Coronary artery (tissue), 2 donors: ENCODE measurements around the gene TRAPPC5.

Experiments used
- DNase-seq: peaks from one replicate; pipeline ENCODE4 v3.0.0-alpha.2; 2017; ENCODE audit warnings: low spot score
- H3K27ac ChIP-seq, 2 donors: fragments of 200-600 bp; sonication (generic); one replicate each; pipeline ENCODE4 v1.5.1; 2016 to 2019
- H3K4me3 ChIP-seq: fragments of 200-600 bp; sonication (generic); 2 replicates; pipeline ENCODE4 v1.5.1; 2016; ENCODE audit warnings: mild to moderate bottlenecking, moderate library complexity
- TF ChIP-seq, protein P1 (sequence below): fragments of 200-600 bp; sonication (generic); IDR thresholded peaks from one replicate; pipeline ENCODE4 v1.5.1; 2019; ENCODE audit warnings: antibody characterized with exemption

TRAPPC5 gene

DNA sequence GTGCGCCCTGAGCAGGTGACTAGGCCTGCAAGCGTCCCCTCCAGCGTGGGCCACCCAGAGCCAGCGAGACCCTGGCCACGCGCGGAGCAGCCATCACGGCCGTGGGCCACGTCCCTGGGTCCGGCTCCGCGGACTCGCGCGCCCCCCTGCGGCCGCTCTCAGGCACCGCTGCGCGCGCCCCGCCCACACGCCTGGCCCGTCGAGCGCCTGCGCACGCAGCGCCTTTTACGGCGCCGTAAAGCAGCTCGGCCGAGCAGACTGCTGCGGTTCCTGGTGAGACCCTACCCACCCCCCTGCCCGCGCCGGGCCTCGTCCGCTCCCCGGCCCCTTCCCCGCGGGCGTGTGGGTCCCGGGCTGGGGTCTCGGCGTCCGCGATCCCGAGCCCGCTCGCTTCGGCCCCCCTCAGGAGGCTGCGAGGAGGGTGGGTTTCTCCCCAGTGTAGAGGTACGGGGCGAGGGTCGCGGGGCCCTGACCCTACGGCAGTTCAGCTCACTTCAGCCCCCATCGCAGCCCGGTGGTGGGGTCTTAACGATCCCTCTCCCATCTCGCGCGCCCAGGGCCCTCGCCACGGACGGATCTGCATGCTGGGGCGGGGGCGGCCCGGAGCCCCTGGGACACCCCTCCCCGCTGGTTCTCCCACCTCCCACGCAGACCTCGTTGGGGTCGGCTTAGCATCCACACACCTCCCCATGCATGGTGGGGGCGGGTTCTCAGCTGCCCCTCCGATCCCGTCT, at the start of gene TRAPPC5:
TRAPPC5 (plus strand) TSS at position 228 of the 734 bp plus-strand sequence. CDS start 1,421 bp downstream, outside the sequence.
- DNase-seq = peak; percentile 82
- TF ChIP-seq, protein P1, sequence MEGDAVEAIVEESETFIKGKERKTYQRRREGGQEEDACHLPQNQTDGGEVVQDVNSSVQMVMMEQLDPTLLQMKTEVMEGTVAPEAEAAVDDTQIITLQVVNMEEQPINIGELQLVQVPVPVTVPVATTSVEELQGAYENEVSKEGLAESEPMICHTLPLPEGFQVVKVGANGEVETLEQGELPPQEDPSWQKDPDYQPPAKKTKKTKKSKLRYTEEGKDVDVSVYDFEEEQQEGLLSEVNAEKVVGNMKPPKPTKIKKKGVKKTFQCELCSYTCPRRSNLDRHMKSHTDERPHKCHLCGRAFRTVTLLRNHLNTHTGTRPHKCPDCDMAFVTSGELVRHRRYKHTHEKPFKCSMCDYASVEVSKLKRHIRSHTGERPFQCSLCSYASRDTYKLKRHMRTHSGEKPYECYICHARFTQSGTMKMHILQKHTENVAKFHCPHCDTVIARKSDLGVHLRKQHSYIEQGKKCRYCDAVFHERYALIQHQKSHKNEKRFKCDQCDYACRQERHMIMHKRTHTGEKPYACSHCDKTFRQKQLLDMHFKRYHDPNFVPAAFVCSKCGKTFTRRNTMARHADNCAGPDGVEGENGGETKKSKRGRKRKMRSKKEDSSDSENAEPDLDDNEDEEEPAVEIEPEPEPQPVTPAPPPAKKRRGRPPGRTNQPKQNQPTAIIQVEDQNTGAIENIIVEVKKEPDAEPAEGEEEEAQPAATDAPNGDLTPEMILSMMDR = peak; percentile 97
- peak within 1 kb of the TSS; percentile 87 for H3K4me3 ChIP-seq
- peak within 1 kb of the TSS; percentile 72 to 82 for H3K27ac ChIP-seq

DNA sequence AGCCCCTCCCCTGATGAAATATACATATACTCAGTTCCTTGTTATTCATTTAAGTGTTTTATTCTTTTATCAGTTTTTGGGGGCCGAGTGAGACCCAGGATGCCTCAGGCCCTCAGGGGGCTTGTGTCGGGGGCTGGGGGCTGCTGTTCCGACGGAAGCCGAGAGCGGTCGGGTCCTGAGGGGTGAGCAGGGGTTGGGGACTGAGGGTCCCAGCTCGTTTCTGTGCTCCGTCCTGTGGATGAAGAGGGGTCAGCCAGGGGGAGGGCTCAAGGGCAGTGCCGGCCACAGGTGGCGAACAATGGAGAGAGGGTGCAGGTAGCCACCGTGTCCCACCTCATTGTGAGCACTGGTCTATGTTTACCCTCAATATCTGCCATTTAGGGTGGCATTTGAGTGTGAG, 49.1 kb upstream of the TRAPPC5 start:
- no peak for DNase-seq
- TF ChIP-seq, protein P1 = no peak
- Histone ChIP-seq H3K27ac (no peak overlapping the region), H3K4me3 (no peak overlapping the region)

DNA sequence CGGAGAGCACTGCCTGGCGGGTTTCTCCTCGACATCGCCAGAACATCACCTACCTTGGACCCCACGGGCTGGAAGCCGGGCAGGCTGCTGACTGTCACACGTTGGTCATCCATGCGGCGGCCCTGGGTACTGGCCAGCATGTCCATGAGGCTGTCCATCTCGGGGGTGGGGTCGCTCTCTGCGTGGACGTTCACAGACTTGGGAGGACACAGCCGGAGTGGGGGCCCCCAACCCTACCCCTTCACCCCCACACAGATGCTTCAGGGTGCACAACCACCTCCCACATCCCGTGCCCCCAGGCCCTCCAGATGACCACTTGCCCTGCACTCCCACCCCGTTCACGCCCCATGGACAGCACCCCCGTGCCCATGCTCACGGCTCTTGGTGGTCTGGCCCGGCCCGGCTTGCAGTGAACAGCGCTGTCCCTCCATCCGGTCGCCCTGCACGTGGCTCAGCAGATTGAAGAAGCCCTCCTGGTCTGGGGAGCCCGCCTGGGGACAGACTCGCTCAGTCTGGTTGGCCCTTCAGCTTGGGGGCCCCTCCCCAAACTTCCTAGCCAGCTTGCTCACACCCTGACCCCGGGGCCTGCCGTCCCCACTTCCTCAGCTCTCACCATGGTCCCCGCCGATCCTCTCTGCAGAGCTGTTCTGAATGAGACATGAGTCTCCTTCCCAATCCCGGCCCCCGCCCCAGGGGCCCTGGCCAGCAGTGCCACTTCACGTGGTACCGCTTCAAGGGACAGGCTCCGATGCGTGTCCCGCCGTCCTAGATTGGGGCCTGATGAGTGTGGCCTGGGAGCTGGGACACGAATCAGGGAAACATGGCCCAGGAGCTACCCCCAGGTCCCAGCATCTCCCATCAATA, 48.1 kb upstream of the TRAPPC5 start:
- no peak for DNase-seq
- Histone ChIP-seq H3K4me3 (no peak overlapping the region), H3K27ac (no peak overlapping the region)
- TF ChIP-seq, protein P1 = no peak

DNA sequence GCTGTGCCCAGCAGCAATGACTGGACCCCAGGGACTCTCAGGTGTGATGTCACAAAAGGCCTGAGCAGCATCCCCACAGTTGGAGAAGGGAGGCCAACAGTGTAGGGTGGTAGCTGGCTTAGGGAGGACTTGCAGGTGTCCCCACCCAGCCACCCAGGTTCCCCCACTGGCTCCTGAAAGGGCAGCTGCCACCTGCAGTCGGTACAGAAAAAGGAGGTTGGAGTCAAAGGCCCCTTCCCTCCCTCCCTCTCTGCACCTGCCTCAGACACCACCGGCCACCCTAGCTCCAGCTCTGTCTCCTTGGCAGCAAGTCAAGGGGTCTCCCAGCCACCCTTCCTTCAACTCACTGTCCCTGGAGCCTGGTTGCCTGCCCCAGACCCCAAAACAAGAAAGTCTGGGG, 46.9 kb upstream of the TRAPPC5 start, which contains the start of gene PCP2:
PCP2 (minus strand) TSS at position 22 of the 400 bp plus-strand sequence. CDS start 262 bp downstream, outside the sequence.
- Histone ChIP-seq H3K27ac (no peak within 1 kb of the TSS), H3K4me3 (no peak within 1 kb of the TSS)
- DNase-seq = no peak
- TF ChIP-seq, protein P1 = no peak

DNA sequence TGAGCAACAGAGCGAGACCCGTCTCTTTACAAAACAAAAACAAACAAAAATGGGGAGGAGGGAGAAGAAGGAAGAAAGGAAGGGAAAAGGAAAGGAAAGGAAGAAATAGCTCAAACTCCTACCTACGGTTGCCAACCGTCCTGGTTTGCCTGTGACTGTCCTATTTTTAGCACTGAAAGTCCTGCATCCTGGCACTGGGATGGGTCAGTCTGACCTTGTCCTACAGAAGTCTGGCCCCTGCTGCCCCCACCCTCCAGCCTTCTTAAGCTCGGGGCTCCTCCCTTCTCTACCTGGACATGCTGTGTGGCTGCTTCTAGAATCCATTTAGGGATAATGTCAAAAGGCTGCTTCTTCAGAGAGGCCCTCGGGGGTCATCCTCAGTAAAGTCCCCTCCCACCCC, 45.0 kb upstream of the TRAPPC5 start:
- TF ChIP-seq, protein P1 = no peak
- Histone ChIP-seq H3K4me3 (no peak overlapping the region), H3K27ac (no peak overlapping the region)
- no peak for DNase-seq

DNA sequence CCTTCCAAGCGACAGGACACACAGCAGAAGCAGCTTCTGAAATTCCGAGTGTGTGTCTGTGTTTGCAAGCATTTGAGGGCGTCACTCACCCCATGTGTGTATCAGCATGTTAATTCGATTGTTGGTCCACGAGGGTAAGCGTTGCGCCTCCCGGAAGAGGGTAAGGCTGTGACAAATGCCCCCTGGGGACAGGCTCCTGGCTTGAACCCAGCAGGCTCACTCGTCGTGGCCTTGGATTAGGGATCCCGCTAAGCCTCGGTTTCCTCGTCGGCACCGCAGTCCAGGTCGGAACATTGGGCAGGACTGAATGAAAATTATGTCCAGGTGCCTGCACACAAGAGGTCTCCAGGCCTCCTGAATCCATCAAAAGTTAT, 44.3 kb upstream of the TRAPPC5 start:
- H3K4me3 ChIP-seq = peak overlapping the region; percentile 65
- peak overlapping the region in 1 of 2 donors; percentile 48 for H3K27ac ChIP-seq
- no peak for DNase-seq
- TF ChIP-seq, protein P1 = no peak
